ENCODE results near the gene ATP5MC2. TPM values are rescaled to one million over a fixed set of nuclear protein-coding genes. Genes with fewer than 3 reads are reported as not detected.
A peak's percentile ranks its signal among the peaks of the same experiment; 100 is the strongest.

ATP5MC2 gene
- polyA plus RNA-seq, 2 of the 4 experiments (the other 2 are of a cell fraction): 402 to 540 TPM

- Histone ChIP-seq H3K4me3 (no peak overlapping the region), H3K4me2 (no peak overlapping the region), H3K4me1 (no peaks in the 10 kb centered on the region), H3K9me3 (no peaks in the 10 kb centered on the region), H3K27ac (no peak overlapping the region)
- no peak for TF ChIP-seq CBX8 (IDR thresholded peaks at IDR 0.05)
- TF ChIP-seq HOXA7 (CRISPR knock-in tag; IDR thresholded peaks at IDR 0.05): no peak
- no peak for TF ChIP-seq PBX3 (IDR thresholded peaks at IDR 0.05)
- TF ChIP-seq HEYL (CRISPR knock-in tag; IDR thresholded peaks at IDR 0.05): no peak
- no peak for TF ChIP-seq FOXS1 (CRISPR knock-in tag; IDR thresholded peaks at IDR 0.05)
- no peak for TF ChIP-seq HES2 (IDR thresholded peaks at IDR 0.05)
- TF ChIP-seq JUNB (IDR thresholded peaks at IDR 0.05): no peak
- TF ChIP-seq REST (IDR thresholded peaks at IDR 0.05): no peak
- TF ChIP-seq CTCF (IDR thresholded peaks at IDR 0.05): peak; percentile 96
- TF ChIP-seq RNF2 (IDR thresholded peaks at IDR 0.05; ENCODE audit: borderline replicate concordance, low read depth): no peak
- no peak for TF ChIP-seq TFCP2L1 (CRISPR knock-in tag; IDR thresholded peaks at IDR 0.05)
- TF ChIP-seq RAD21 (conservative IDR thresholded peaks at IDR 0.05 in 1 of 2, IDR thresholded peaks at IDR 0.05 in 1 of 2): peak; percentile 95 to 98
- no peak for TF ChIP-seq HDAC2 (IDR thresholded peaks at IDR 0.05)
- peak; percentile 77 for TF ChIP-seq SMC3 (IDR thresholded peaks at IDR 0.05)
- no peak for TF ChIP-seq MAFK (IDR thresholded peaks at IDR 0.05; ENCODE audit: partially characterized antibody)
- TF ChIP-seq ZNF302 (CRISPR knock-in tag; IDR thresholded peaks at IDR 0.05): no peak
- CTCF ChIA-PET: interaction anchor here (0.5 to 15.9 kb wide), 43 partner anchors 9 to 515 kb away, joined by 3 to 833 read pairs (median 5); partner anchors contain the start of genes ATF7, ATP5MC2, CALCOCO1 and CISTR
- POLR2A ChIA-PET: no interaction called here
- 3% methylated on average over 8 of the region's 8 CpGs for WGBS (ENCODE audit: missing lambda C conversion rate)
- ATAC-seq: peak; percentile 94 to 98
- DNase-seq (ENCODE audit: low read depth in 1 of 2, low spot score in 1 of 2): peak; percentile 76 to 84
- FAIRE-seq: no peak
These were observed 25.8 kb upstream of the ATP5MC2 start for GRCh38 chr12:53701518-53702264.

GRCh38 chr12:53700567-53700966, 24.7 kb upstream of the ATP5MC2 start:
- POLR2A ChIA-PET: no interaction called here
- DNase-seq (ENCODE audit: low read depth in 1 of 2, low spot score in 1 of 2) (no peak), ATAC-seq (no peak), FAIRE-seq (no peak)
- WGBS (ENCODE audit: missing lambda C conversion rate): 16% methylated on average over 6 of the region's 6 CpGs
- CTCF ChIA-PET: interaction anchor here (0.5 to 15.9 kb wide), 17 partner anchors 8 to 680 kb away, joined by 3 to 833 read pairs (median 5); partner anchors contain the start of genes ATP5MC2, CALCOCO1 and HOXC10
- TF ChIP-seq ESRRA (IDR thresholded peaks at IDR 0.05; ENCODE audit: borderline replicate concordance, low read length): no peak
- no peak for TF ChIP-seq MAX (IDR thresholded peaks at IDR 0.05)
- no peak for TF ChIP-seq KDM1A (IDR thresholded peaks at IDR 0.05; ENCODE audit: low read depth)
- no peak for TF ChIP-seq HES2 (IDR thresholded peaks at IDR 0.05)
- TF ChIP-seq EHMT2 (IDR thresholded peaks at IDR 0.05; ENCODE audit: low read depth): no peak
- no peak for TF ChIP-seq TP53 (CRISPR knock-in tag; IDR thresholded peaks at IDR 0.05)
- TF ChIP-seq NR3C1 (IDR thresholded peaks at IDR 0.05): no peak
- TF ChIP-seq SREBF2 (IDR thresholded peaks at IDR 0.05): no peak
- TF ChIP-seq FOSL2 (IDR thresholded peaks at IDR 0.05): no peak
- TF ChIP-seq FOSL2 (CRISPR knock-in tag; IDR thresholded peaks at IDR 0.05): no peak
- no peak for TF ChIP-seq BHLHE40 (IDR thresholded peaks at IDR 0.05; ENCODE audit: low read depth, low read length)
- TF ChIP-seq HOXB5 (CRISPR knock-in tag; IDR thresholded peaks at IDR 0.05): no peak
- no peak for TF ChIP-seq CEBPB (IDR thresholded peaks at IDR 0.05)
- TF ChIP-seq JUNB (IDR thresholded peaks at IDR 0.05): no peak
- TF ChIP-seq MAFK (IDR thresholded peaks at IDR 0.05; ENCODE audit: partially characterized antibody): no peak
- no peak for TF ChIP-seq HOXB13 (CRISPR knock-in tag; IDR thresholded peaks at IDR 0.05; ENCODE audit: low read depth)
- no peak for TF ChIP-seq FOXS1 (CRISPR knock-in tag; IDR thresholded peaks at IDR 0.05)
- Histone ChIP-seq H3K27ac (no peak overlapping the region), H3K4me2 (no peak overlapping the region), H3K4me1 (peaks cover 7% of the 10 kb centered on the region), H3K9me3 (no peaks in the 10 kb centered on the region), H3K4me3 (no peak overlapping the region)

Measured in A549 (cell line).